GM23338 (cell line): ENCODE measurements around the gene LY86. TPM values are rescaled to one million over a fixed set of nuclear protein-coding genes. Genes with fewer than 3 reads are reported as not detected.

Source experiments
- ATAC-seq: fragments of 200-7000 bp; cut with Tn5 transposase; 3 replicates; pipeline ENCODE4 v1.9.1; 2020
- DNase-seq: peaks from one replicate; pipeline ENCODE4 v3.0.0-alpha.2; 2015; ENCODE audit warnings: low spot score
- H2AFZ ChIP-seq: fragments of 200-600 bp; sonication (generic); 2 replicates; pipeline ENCODE4 v1.8.0; 2016; ENCODE audit warnings: antibody characterized with exemption, mild to moderate bottlenecking, moderate library complexity
- H3F3A ChIP-seq: fragments of 200-600 bp; sonication (generic); replicated peaks from 2 replicates; pipeline ENCODE4 v1.8.0; 2017; ENCODE audit warnings: antibody characterized with exemption, mixed run types, low read depth
- H3K27ac ChIP-seq: fragments of 200-600 bp; sonication (generic); 2 replicates; pipeline ENCODE4 v1.6.1; 2016; ENCODE audit warnings: low read depth
- H3K27me3 ChIP-seq: fragments of 200-600 bp; sonication (generic); 2 replicates; pipeline ENCODE4 v1.8.0; 2016; ENCODE audit warnings: mild to moderate bottlenecking, mixed run types, moderate library complexity; ENCODE audit not compliant: insufficient read depth
- H3K36me3 ChIP-seq: fragments of 200-600 bp; sonication (generic); 2 replicates; pipeline ENCODE4 v1.8.0; 2016; ENCODE audit warnings: mild to moderate bottlenecking; ENCODE audit not compliant: insufficient read depth
- H3K4me1 ChIP-seq: fragments of 200-600 bp; sonication (generic); 2 replicates; pipeline ENCODE4 v1.8.0; 2016; ENCODE audit warnings: mild to moderate bottlenecking, moderate library complexity; ENCODE audit not compliant: insufficient read depth
- H3K4me2 ChIP-seq: fragments of 200-600 bp; sonication (generic); 2 replicates; pipeline ENCODE4 v1.7.1; 2017; ENCODE audit warnings: mixed run types
- H3K4me3 ChIP-seq: fragments of 200-600 bp; sonication (generic); 2 replicates; pipeline ENCODE4 v1.6.1; 2016; ENCODE audit warnings: mixed run types
- H3K79me2 ChIP-seq: fragments of 200-600 bp; sonication (generic); replicated peaks from 2 replicates; pipeline ENCODE4 v1.8.0; 2017; ENCODE audit warnings: mild to moderate bottlenecking; ENCODE audit not compliant: insufficient read depth
- H3K9me2 ChIP-seq: fragments of 200-600 bp; sonication (generic); 2 replicates; pipeline ENCODE4 v1.8.0; 2017; ENCODE audit not compliant: insufficient read depth
- H4K20me1 ChIP-seq: fragments of 200-600 bp; sonication (generic); replicated peaks from 2 replicates; pipeline ENCODE4 v1.8.0; 2017; ENCODE audit warnings: mild to moderate bottlenecking; ENCODE audit not compliant: insufficient read depth
- H3K27ac Mint-ChIP-seq: 2 replicates; pipeline ENCODE4 v1.8.0; 2020; ENCODE audit warnings: inconsistent platforms, mild to moderate bottlenecking, moderate library complexity, mixed read lengths
- H3K27me3 Mint-ChIP-seq: 3 replicates; pipeline ENCODE4 v1.8.0; 2022; ENCODE audit warnings: low read depth, mild to moderate bottlenecking, moderate library complexity, mixed read lengths, inconsistent platforms; ENCODE audit not compliant: insufficient read depth, poor library complexity
- H3K36me3 Mint-ChIP-seq: 3 replicates; pipeline ENCODE4 v1.8.0; 2021; ENCODE audit warnings: low read depth, mild to moderate bottlenecking, inconsistent platforms, moderate library complexity, mixed read lengths
- H3K4me1 Mint-ChIP-seq: 3 replicates; pipeline ENCODE4 v1.8.0; 2020; ENCODE audit warnings: mild to moderate bottlenecking, inconsistent platforms, mixed read lengths
- H3K4me3 Mint-ChIP-seq: 3 replicates; pipeline ENCODE4 v1.8.0; 2021; ENCODE audit warnings: moderate library complexity, mild to moderate bottlenecking, inconsistent platforms, mixed read lengths
- H3K9me3 Mint-ChIP-seq: 3 replicates; pipeline ENCODE4 v1.8.0; 2020; ENCODE audit warnings: moderate library complexity, mild to moderate bottlenecking, inconsistent platforms, mixed read lengths
- CREB1 ChIP-seq: fragments of 250-450 bp; sonication (Bioruptor Pico); IDR thresholded peaks from 2 replicates; pipeline ENCODE4 v1.5.0; 2020; ENCODE audit warnings: low read depth, mild to moderate bottlenecking, moderate library complexity
- EZH2 ChIP-seq: fragments of 200-600 bp; sonication (generic); IDR thresholded peaks from one replicate; pipeline ENCODE4 v1.8.0; 2017; ENCODE audit warnings: antibody characterized with exemption, mild to moderate bottlenecking, low read depth; ENCODE audit not compliant: unreplicated experiment
- JUNB ChIP-seq: IDR thresholded peaks from one replicate; pipeline ENCODE4 v1.6.1; 2016; ENCODE audit warnings: antibody characterized with exemption; ENCODE audit not compliant: unreplicated experiment
- NANOG ChIP-seq: IDR thresholded peaks from 2 replicates; pipeline ENCODE4 v1.6.1; 2016; ENCODE audit warnings: antibody characterized with exemption, borderline replicate concordance
- POLR2AphosphoS5 ChIP-seq: IDR thresholded peaks from 2 replicates; pipeline ENCODE4 v1.6.1; 2016; ENCODE audit warnings: antibody characterized with exemption, low read depth
- ZNF114 ChIP-seq: fragments of 250-450 bp; sonication (Bioruptor Pico); IDR thresholded peaks from 2 replicates; pipeline ENCODE4 v1.5.0; 2020; ENCODE audit warnings: mild to moderate bottlenecking, moderate library complexity
- polyA plus RNA-seq: library from polyadenylated mRNA; unstranded; fragments of >200 nt; fragmentation: Nextera tagmentation; extraction: Ambion mirVana; gene quantifications from 2 replicates; pipeline ENCODE4 v1.2.1, GENCODE V29; 2016
- total RNA-seq: library from RNA; depleted of rRNA; stranded (reverse); fragments of >200 nt; shearing (Covaris generic); gene quantifications from 2 replicates; pipeline ENCODE4 v1.2.3, GENCODE V29; 2014
- TF ChIP-seq, protein P1 (sequence below): IDR thresholded peaks from one replicate; pipeline ENCODE4 v1.6.1; 2018; ENCODE audit warnings: antibody characterized with exemption; ENCODE audit not compliant: unreplicated experiment
- TF ChIP-seq, protein P2 (sequence below): fragments of 250-450 bp; sonication (Bioruptor Pico); IDR thresholded peaks from 2 replicates; pipeline ENCODE4 v1.5.0; 2020; ENCODE audit warnings: mild to moderate bottlenecking, moderate library complexity
- TF ChIP-seq, protein P3 (sequence below), 2 experiments: fragments of 200-600 bp in 1 of 2; sonication (generic) in 1 of 2; conservative IDR thresholded peaks; 2 replicates each; pipeline versions ENCODE4 v1.5.1 to v1.6.1; 2016 to 2017; ENCODE audit warnings: antibody characterized with exemption in 2 of 2, low read depth in 2 of 2, mild to moderate bottlenecking in 2 of 2, moderate library complexity in 1 of 2

Gene LY86
- total and polyA plus RNA-seq, 2 experiments from 2014 or later = 0.29 TPM; not detected in 1

DNA sequence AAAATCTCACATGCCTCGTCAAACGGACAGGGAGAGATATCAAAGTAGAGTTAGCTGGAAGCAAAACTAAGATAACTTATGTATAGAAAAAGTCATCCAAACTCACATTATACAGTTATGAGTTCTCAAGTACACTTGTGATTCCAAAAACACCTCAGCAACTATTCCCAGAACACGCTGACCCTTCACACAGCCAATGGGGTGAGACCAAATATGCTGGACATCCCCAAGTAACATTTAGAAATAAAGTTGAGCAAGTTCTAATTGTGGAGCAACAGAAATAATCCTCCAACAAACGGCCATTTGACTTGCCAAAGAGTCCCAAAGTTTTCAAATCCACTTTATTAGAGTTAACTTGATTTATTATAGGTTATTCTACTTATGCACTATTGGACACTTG, 52.4 kb downstream of the LY86 start:
- no peaks in the 10 kb centered on the region for H3F3A ChIP-seq
- H2AFZ ChIP-seq = no peak overlapping the region
- H4K20me1 ChIP-seq = no peaks in the 10 kb centered on the region; the same call in 1 of the 2 replicates
- H3K79me2 ChIP-seq = no peaks in the 10 kb centered on the region
- H3K27me3 Mint-ChIP-seq = peaks cover 7% of the 10 kb centered on the region
- no peak for DNase-seq
- no peaks in the 10 kb centered on the region; the same call in 2 of the 3 replicates for H3K9me3 Mint-ChIP-seq
- TF ChIP-seq, protein P1, sequence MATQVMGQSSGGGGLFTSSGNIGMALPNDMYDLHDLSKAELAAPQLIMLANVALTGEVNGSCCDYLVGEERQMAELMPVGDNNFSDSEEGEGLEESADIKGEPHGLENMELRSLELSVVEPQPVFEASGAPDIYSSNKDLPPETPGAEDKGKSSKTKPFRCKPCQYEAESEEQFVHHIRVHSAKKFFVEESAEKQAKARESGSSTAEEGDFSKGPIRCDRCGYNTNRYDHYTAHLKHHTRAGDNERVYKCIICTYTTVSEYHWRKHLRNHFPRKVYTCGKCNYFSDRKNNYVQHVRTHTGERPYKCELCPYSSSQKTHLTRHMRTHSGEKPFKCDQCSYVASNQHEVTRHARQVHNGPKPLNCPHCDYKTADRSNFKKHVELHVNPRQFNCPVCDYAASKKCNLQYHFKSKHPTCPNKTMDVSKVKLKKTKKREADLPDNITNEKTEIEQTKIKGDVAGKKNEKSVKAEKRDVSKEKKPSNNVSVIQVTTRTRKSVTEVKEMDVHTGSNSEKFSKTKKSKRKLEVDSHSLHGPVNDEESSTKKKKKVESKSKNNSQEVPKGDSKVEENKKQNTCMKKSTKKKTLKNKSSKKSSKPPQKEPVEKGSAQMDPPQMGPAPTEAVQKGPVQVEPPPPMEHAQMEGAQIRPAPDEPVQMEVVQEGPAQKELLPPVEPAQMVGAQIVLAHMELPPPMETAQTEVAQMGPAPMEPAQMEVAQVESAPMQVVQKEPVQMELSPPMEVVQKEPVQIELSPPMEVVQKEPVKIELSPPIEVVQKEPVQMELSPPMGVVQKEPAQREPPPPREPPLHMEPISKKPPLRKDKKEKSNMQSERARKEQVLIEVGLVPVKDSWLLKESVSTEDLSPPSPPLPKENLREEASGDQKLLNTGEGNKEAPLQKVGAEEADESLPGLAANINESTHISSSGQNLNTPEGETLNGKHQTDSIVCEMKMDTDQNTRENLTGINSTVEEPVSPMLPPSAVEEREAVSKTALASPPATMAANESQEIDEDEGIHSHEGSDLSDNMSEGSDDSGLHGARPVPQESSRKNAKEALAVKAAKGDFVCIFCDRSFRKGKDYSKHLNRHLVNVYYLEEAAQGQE = no peak
- no peak for TF ChIP-seq JUNB
- no peak for TF ChIP-seq NANOG
- TF ChIP-seq POLR2AphosphoS5 = no peak
- no peak for TF ChIP-seq EZH2
- no peak for TF ChIP-seq CREB1 (CRISPR knock-in tag)
- TF ChIP-seq, protein P2, sequence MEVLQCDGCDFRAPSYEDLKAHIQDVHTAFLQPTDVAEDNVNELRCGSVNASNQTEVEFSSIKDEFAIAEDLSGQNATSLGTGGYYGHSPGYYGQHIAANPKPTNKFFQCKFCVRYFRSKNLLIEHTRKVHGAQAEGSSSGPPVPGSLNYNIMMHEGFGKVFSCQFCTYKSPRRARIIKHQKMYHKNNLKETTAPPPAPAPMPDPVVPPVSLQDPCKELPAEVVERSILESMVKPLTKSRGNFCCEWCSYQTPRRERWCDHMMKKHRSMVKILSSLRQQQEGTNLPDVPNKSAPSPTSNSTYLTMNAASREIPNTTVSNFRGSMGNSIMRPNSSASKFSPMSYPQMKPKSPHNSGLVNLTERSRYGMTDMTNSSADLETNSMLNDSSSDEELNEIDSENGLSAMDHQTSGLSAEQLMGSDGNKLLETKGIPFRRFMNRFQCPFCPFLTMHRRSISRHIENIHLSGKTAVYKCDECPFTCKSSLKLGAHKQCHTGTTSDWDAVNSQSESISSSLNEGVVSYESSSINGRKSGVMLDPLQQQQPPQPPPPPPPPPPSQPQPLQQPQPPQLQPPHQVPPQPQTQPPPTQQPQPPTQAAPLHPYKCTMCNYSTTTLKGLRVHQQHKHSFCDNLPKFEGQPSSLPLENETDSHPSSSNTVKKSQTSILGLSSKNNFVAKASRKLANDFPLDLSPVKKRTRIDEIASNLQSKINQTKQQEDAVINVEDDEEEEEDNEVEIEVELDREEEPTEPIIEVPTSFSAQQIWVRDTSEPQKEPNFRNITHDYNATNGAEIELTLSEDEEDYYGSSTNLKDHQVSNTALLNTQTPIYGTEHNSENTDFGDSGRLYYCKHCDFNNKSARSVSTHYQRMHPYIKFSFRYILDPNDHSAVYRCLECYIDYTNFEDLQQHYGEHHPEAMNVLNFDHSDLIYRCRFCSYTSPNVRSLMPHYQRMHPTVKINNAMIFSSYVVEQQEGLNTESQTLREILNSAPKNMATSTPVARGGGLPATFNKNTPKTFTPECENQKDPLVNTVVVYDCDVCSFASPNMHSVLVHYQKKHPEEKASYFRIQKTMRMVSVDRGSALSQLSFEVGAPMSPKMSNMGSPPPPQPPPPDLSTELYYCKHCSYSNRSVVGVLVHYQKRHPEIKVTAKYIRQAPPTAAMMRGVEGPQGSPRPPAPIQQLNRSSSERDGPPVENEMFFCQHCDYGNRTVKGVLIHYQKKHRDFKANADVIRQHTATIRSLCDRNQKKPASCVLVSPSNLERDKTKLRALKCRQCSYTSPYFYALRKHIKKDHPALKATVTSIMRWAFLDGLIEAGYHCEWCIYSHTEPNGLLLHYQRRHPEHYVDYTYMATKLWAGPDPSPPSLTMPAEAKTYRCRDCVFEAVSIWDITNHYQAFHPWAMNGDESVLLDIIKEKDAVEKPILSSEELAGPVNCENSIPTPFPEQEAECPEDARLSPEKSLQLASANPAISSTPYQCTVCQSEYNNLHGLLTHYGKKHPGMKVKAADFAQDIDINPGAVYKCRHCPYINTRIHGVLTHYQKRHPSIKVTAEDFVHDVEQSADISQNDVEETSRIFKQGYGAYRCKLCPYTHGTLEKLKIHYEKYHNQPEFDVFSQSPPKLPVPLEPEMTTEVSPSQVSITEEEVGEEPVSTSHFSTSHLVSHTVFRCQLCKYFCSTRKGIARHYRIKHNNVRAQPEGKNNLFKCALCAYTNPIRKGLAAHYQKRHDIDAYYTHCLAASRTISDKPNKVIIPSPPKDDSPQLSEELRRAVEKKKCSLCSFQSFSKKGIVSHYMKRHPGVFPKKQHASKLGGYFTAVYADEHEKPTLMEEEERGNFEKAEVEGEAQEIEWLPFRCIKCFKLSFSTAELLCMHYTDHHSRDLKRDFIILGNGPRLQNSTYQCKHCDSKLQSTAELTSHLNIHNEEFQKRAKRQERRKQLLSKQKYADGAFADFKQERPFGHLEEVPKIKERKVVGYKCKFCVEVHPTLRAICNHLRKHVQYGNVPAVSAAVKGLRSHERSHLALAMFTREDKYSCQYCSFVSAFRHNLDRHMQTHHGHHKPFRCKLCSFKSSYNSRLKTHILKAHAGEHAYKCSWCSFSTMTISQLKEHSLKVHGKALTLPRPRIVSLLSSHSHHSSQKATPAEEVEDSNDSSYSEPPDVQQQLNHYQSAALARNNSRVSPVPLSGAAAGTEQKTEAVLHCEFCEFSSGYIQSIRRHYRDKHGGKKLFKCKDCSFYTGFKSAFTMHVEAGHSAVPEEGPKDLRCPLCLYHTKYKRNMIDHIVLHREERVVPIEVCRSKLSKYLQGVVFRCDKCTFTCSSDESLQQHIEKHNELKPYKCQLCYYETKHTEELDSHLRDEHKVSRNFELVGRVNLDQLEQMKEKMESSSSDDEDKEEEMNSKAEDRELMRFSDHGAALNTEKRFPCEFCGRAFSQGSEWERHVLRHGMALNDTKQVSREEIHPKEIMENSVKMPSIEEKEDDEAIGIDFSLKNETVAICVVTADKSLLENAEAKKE (CRISPR knock-in tag) = no peak
- TF ChIP-seq, protein P3, sequence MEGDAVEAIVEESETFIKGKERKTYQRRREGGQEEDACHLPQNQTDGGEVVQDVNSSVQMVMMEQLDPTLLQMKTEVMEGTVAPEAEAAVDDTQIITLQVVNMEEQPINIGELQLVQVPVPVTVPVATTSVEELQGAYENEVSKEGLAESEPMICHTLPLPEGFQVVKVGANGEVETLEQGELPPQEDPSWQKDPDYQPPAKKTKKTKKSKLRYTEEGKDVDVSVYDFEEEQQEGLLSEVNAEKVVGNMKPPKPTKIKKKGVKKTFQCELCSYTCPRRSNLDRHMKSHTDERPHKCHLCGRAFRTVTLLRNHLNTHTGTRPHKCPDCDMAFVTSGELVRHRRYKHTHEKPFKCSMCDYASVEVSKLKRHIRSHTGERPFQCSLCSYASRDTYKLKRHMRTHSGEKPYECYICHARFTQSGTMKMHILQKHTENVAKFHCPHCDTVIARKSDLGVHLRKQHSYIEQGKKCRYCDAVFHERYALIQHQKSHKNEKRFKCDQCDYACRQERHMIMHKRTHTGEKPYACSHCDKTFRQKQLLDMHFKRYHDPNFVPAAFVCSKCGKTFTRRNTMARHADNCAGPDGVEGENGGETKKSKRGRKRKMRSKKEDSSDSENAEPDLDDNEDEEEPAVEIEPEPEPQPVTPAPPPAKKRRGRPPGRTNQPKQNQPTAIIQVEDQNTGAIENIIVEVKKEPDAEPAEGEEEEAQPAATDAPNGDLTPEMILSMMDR (conservative IDR thresholded peaks at IDR 0.05; ENCODE audit: low read depth in 2 of 2) = no peak
- TF ChIP-seq ZNF114 = no peak
- no peak overlapping the region for H3K4me3 Mint-ChIP-seq
- no peak overlapping the region for H3K4me2 ChIP-seq
- no peak overlapping the region for H3K27ac Mint-ChIP-seq
- peaks cover 2% of the 10 kb centered on the region; the same call in 1 of the 3 replicates for H3K36me3 Mint-ChIP-seq
- H3K36me3 ChIP-seq = no peaks in the 10 kb centered on the region
- H3K4me1 ChIP-seq = peaks cover 12% of the 10 kb centered on the region; the same call in 1 of the 2 replicates
- ATAC-seq = no peak
- peaks cover 17% of the 10 kb centered on the region for H3K4me1 Mint-ChIP-seq
- H3K27me3 ChIP-seq = no peaks in the 10 kb centered on the region
- no peak overlapping the region for H3K27ac ChIP-seq
- no peak overlapping the region for H3K4me3 ChIP-seq
- 0 out of 2 replicates have a peak, but pooled peaks cover 3% of the 10 kb centered on the region for H3K9me2 ChIP-seq
